MM.1S (cell line): ENCODE data around the gene COL27A1.

Experiments
- DNase-seq: peaks from one replicate; pipeline ENCODE4 v3.0.0-alpha.2; 2015
- H2AFZ ChIP-seq: fragments of 300-600 bp; sonication (generic); 2 replicates; pipeline ENCODE4 v1.6.0; 2016; ENCODE audit warnings: antibody characterized with exemption, low read length
- H3F3A ChIP-seq: fragments of 300-600 bp; sonication (generic); 2 replicates; pipeline ENCODE4 v1.6.1; 2016; ENCODE audit warnings: mild to moderate bottlenecking, antibody characterized with exemption, low read length, moderate library complexity, mixed read lengths; ENCODE audit not compliant: insufficient read depth
- H3K27ac ChIP-seq: fragments of 300-600 bp; sonication (generic); 2 replicates; pipeline ENCODE4 v1.5.1; 2016; ENCODE audit warnings: mild to moderate bottlenecking, low read length
- H3K27me3 ChIP-seq: fragments of 300-600 bp; sonication (generic); replicated peaks from 2 replicates; pipeline ENCODE4 v1.6.0; 2016; ENCODE audit warnings: low read length; ENCODE audit not compliant: insufficient read depth
- H3K36me3 ChIP-seq: fragments of 300-600 bp; sonication (generic); replicated peaks from 2 replicates; pipeline ENCODE4 v1.6.1; 2016; ENCODE audit warnings: mild to moderate bottlenecking, low read length, mixed read lengths; ENCODE audit not compliant: insufficient read depth
- H3K4me1 ChIP-seq: fragments of 300-600 bp; sonication (generic); 2 replicates; pipeline ENCODE4 v1.6.1; 2016; ENCODE audit warnings: low read length, mixed read lengths
- H3K4me2 ChIP-seq: fragments of 300-600 bp; sonication (generic); 2 replicates; pipeline ENCODE4 v1.6.0; 2016; ENCODE audit warnings: low read depth, low read length
- H3K4me3 ChIP-seq: fragments of 300-600 bp; sonication (generic); 2 replicates; pipeline ENCODE4 v1.5.1; 2016; ENCODE audit warnings: low read length, mixed read lengths
- H3K79me2 ChIP-seq: fragments of 300-600 bp; sonication (generic); 2 replicates; pipeline ENCODE4 v1.6.1; 2016; ENCODE audit warnings: mixed run types, low read length, mixed read lengths
- H3K9ac ChIP-seq: fragments of 300-600 bp; sonication (generic); 2 replicates; pipeline ENCODE4 v1.6.1; 2016; ENCODE audit warnings: low read length, mixed read lengths
- H3K9me2 ChIP-seq: fragments of 300-600 bp; sonication (generic); replicated peaks from 2 replicates; pipeline ENCODE4 v1.6.1; 2016; ENCODE audit warnings: mild to moderate bottlenecking, low read length, mixed read lengths; ENCODE audit not compliant: insufficient read depth
- H3K9me3 ChIP-seq: fragments of 300-600 bp; sonication (generic); replicated peaks from 2 replicates; pipeline ENCODE4 v1.6.1; 2016; ENCODE audit warnings: mild to moderate bottlenecking, low read length, mixed read lengths; ENCODE audit not compliant: insufficient read depth
- H4K20me1 ChIP-seq: fragments of 300-600 bp; sonication (generic); 2 replicates; pipeline ENCODE4 v1.6.1; 2016; ENCODE audit warnings: mild to moderate bottlenecking, low read length, moderate library complexity, mixed read lengths; ENCODE audit not compliant: insufficient read depth
- CTCF ChIP-seq: fragments of 300-600 bp; sonication (generic); IDR thresholded peaks from 2 replicates; pipeline ENCODE4 v1.5.1; 2016; ENCODE audit warnings: antibody characterized with exemption, low read length, mixed read lengths
- EZH2 ChIP-seq: fragments of 300-600 bp; sonication (generic); optimal IDR thresholded peaks from 2 replicates; pipeline ENCODE3; 2017; ENCODE audit warnings: low read depth, mild to moderate bottlenecking, antibody characterized with exemption, low read length, mixed read lengths
- EZH2phosphoT487 ChIP-seq: fragments of 300-600 bp; sonication (generic); IDR thresholded peaks from 2 replicates; pipeline ENCODE4 v1.6.1; 2018; ENCODE audit warnings: antibody characterized with exemption, low read length

Gene COL27A1

DNA sequence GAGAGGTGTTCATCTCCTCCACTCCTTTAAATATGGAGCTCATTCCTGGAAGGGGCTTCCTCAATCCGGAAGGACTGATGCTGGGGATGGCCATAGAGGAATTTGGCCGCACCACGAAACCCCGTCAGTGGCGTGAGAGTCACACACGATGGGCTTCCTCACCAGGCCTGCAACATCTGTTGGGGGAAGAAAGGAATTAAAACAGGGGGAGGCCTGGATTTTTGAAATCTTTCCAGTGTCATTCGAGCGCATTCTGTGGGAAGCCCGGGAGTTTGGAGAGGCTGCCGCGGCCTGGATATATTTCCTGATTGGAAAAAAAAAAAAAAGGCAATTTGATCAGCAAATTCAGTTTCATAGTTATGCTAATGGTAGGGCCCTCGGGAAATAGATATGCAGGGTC lies 91.2 kb downstream of the COL27A1 start:
- H3F3A ChIP-seq, result no peaks in the 10 kb centered on the region
- TF ChIP-seq EZH2phosphoT487 (no peak), EZH2 (no peak), CTCF (no peak)
- no peak overlapping the region for H3K4me2 ChIP-seq
- no peaks in the 10 kb centered on the region for H4K20me1 ChIP-seq
- no peaks in the 10 kb centered on the region for H3K36me3 ChIP-seq
- no peak overlapping the region for H2AFZ ChIP-seq
- DNase-seq, result no peak
- no peaks in the 10 kb centered on the region for H3K4me1 ChIP-seq
- no peak overlapping the region for H3K27ac ChIP-seq
- H3K4me3 ChIP-seq, result no peak overlapping the region
- 0 out of 2 replicates have a peak, but pooled peaks cover 4% of the 10 kb centered on the region for H3K27me3 ChIP-seq
- no peaks in the 10 kb centered on the region for H3K79me2 ChIP-seq
- no peaks in the 10 kb centered on the region for H3K9me3 ChIP-seq
- H3K9me2 ChIP-seq, result no peaks in the 10 kb centered on the region
- no peak overlapping the region for H3K9ac ChIP-seq

DNA sequence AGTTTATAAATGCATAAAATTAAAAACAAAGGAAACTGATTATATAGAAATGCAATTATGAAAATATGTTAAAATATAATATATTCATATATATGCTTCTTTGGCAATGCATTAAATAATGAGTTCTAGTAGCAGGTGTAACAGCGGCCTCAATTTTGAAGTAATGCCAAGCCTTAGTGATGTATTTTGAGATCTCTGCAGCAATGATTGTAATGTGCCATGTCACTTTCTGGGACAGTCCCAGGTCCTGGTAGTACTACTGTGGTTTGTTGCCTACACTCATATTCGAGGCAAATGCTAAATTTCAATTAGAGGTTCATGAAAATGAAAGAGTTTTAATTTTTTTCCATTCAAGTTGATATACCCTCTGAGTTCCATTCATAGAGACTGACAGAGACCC lies 91.7 kb downstream of the COL27A1 start:
- no peaks in the 10 kb centered on the region for H3K4me1 ChIP-seq
- no peak for TF ChIP-seq EZH2
- no peak for TF ChIP-seq CTCF
- no peak for TF ChIP-seq EZH2phosphoT487
- no peak overlapping the region for H3K27ac ChIP-seq
- no peak for DNase-seq
- H3K9ac ChIP-seq, result no peak overlapping the region
- H3K9me2 ChIP-seq, result no peaks in the 10 kb centered on the region
- no peak overlapping the region for H3K4me2 ChIP-seq
- H4K20me1 ChIP-seq, result no peaks in the 10 kb centered on the region
- H3F3A ChIP-seq, result no peaks in the 10 kb centered on the region
- no peak overlapping the region for H2AFZ ChIP-seq
- H3K36me3 ChIP-seq, result no peaks in the 10 kb centered on the region
- H3K4me3 ChIP-seq, result no peak overlapping the region
- no peaks in the 10 kb centered on the region for H3K79me2 ChIP-seq
- H3K27me3 ChIP-seq, result 0 out of 2 replicates have a peak, but pooled peaks cover 7% of the 10 kb centered on the region
- no peaks in the 10 kb centered on the region for H3K9me3 ChIP-seq

GRCh38 chr9:114247491-114247890 lies 92.2 kb downstream of the COL27A1 start:
- TF ChIP-seq EZH2phosphoT487 (no peak), EZH2 (no peak), CTCF (no peak)
- Histone ChIP-seq H3K4me1 (no peaks in the 10 kb centered on the region), H3K4me2 (no peak overlapping the region), H3K27me3 (0 out of 2 replicates have a peak, but pooled peaks cover 7% of the 10 kb centered on the region), H3K27ac (no peak overlapping the region), H3K4me3 (no peak overlapping the region), H2AFZ (no peak overlapping the region), H3K36me3 (no peaks in the 10 kb centered on the region), H3F3A (no peaks in the 10 kb centered on the region), H3K9me2 (no peaks in the 10 kb centered on the region), H3K79me2 (no peaks in the 10 kb centered on the region), H4K20me1 (no peaks in the 10 kb centered on the region), H3K9ac (no peak overlapping the region), H3K9me3 (no peaks in the 10 kb centered on the region)
- no peak for DNase-seq
